ENCODE measurements around the gene SPART.

The SPART gene

GRCh38 chr13:36357231-36357630 is 11.0 kb upstream of the SPART start:
- ChIA-PET CTCF (interaction anchor here (1.9 to 5.1 kb wide), 2 partner anchors 9 to 74 kb away, joined by 4 to 52 read pairs; partner anchors contain the start of gene SPART), POLR2A (no interaction called here)
- no peak overlapping the region for H3K4me3 ChIP-seq (ENCODE audit: low read depth, low read length)
- no peak for TF ChIP-seq CTCF (IDR thresholded peaks at IDR 0.05; ENCODE audit: insufficient read depth, low read length, missing control alignments)
- DNase-seq (ENCODE audit: low read depth, low spot score): no peak

GRCh38 chr13:36356058-36356457 is 9.9 kb upstream of the SPART start:
- CTCF ChIA-PET: interaction anchor here (0.7 to 3.1 kb wide), 5 partner anchors 9 to 74 kb away, joined by 3 to 22 read pairs (median 3); partner anchors contain the start of gene SPART
- DNase-seq (ENCODE audit: low read depth, low spot score): no peak
- no peak overlapping the region for H3K4me3 ChIP-seq (ENCODE audit: low read depth, low read length)
- POLR2A ChIA-PET: no interaction called here
- no peak for TF ChIP-seq CTCF (IDR thresholded peaks at IDR 0.05; ENCODE audit: insufficient read depth, low read length, missing control alignments)

GRCh38 chr13:36355632-36356031 is 9.4 kb upstream of the SPART start:
- no peak overlapping the region for H3K4me3 ChIP-seq (ENCODE audit: low read depth, low read length)
- POLR2A ChIA-PET: no interaction called here
- TF ChIP-seq CTCF (IDR thresholded peaks at IDR 0.05; ENCODE audit: insufficient read depth, low read length, missing control alignments): no peak
- CTCF ChIA-PET: interaction anchor here (0.7 to 3.1 kb wide), 6 partner anchors 9 to 74 kb away, joined by 3 to 22 read pairs (median 3); partner anchors contain the start of gene SPART
- no peak for DNase-seq (ENCODE audit: low read depth, low spot score)

- ChIA-PET POLR2A (no interaction called here), CTCF (interaction anchor here (0.9 to 3.1 kb wide), 6 partner anchors 8 to 73 kb away, joined by 3 to 22 read pairs (median 3); partner anchors contain the start of gene SPART)
- no peak overlapping the region for H3K4me3 ChIP-seq (ENCODE audit: low read depth, low read length)
- no peak for TF ChIP-seq CTCF (IDR thresholded peaks at IDR 0.05; ENCODE audit: insufficient read depth, low read length, missing control alignments)
- DNase-seq (ENCODE audit: low read depth, low spot score): no peak
Measured at GRCh38 chr13:36354842-36355623, 8.8 kb upstream of the SPART start.

- CTCF ChIA-PET: interaction anchor here (1.4 kb wide), 1 partner anchor 71 kb away, joined by 5 read pairs; no protein-coding TSS in a partner anchor
Measured at GRCh38 chr13:36353001-36353400, 6.8 kb upstream of the SPART start.

More at GRCh38 chr13:36353001-36353400, 6.8 kb upstream of the SPART start:
- H3K4me3 ChIP-seq (ENCODE audit: low read depth, low read length): no peak overlapping the region
- no peak for TF ChIP-seq CTCF (IDR thresholded peaks at IDR 0.05; ENCODE audit: insufficient read depth, low read length, missing control alignments)
- POLR2A ChIA-PET: no interaction called here
- no peak for DNase-seq (ENCODE audit: low read depth, low spot score)
